Dermis microvascular lymphatic vessel endothelial cell (primary cell): ENCODE data around the gene GPR84. TPM values are rescaled to one million over a fixed set of nuclear protein-coding genes. Genes with fewer than 3 reads are reported as not detected.

ENCODE experiments used
- DNase-seq, 2 donors: peaks; one replicate each; pipeline versions ENCODE4 v3.0.0 to v3.0.0-alpha.2; 2010; ENCODE audit warnings: low read depth in 2 of 2
- total RNA-seq: library from RNA; depleted of rRNA; stranded (reverse); fragments of >200 nt; gene quantifications from 2 replicates; pipeline ENCODE4 v1.2.1, GENCODE V29; 2014

The GPR84 gene
- total RNA-seq, 1 donor from 2014 or later, result not detected

- DNase-seq, result peak; percentile 38 to 70
Measured at GRCh38 chr12:54374562-54375258, 10.4 kb upstream of the GPR84 start.

DNA sequence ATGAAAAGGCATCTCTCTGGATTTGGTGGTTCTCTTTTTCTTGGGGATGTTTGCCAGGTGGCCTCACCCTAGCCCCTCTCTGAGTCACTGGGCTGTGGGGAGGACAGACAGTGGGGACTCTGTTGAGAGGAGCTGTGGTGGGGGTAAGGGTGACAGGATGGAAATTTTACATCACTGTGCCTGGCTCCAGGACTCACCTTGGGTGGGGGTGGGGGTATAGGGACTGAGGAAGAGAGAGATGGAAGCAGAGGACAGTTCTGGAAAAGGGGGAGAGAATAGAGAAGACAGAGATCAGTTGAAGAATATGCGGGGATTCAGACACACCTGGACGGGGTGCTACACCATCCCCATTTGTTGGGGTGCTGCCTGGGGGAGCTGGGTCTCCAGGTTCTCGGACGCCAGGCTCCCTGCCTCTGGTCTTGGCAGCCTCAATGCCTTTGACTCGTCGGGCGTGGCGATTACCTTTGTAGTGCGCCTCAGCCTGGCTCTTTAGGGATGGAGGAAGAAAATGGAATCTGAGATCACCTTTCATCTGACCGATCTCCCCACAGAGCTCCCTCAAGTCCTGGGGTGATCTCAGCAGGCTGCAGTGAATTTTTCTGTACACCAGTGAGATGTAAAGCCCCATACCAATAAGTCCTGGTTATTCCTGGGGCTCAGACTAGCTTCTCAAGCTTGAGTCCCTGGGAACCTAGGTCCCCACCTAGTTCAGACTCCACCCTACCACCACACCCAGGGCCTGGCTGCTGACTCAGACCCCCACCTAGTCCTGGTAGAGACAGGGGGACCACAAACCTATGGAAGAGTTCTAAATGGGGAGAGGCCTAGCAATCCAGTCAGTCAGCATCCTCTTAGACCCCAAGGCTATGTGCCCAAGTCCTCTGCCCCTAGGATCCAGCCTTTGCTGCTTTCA lies 9.6 kb upstream of the GPR84 start:
- no peak for DNase-seq

GRCh38 chr12:54372113-54372806 lies 8.0 kb upstream of the GPR84 start:
- no peak for DNase-seq

DNA sequence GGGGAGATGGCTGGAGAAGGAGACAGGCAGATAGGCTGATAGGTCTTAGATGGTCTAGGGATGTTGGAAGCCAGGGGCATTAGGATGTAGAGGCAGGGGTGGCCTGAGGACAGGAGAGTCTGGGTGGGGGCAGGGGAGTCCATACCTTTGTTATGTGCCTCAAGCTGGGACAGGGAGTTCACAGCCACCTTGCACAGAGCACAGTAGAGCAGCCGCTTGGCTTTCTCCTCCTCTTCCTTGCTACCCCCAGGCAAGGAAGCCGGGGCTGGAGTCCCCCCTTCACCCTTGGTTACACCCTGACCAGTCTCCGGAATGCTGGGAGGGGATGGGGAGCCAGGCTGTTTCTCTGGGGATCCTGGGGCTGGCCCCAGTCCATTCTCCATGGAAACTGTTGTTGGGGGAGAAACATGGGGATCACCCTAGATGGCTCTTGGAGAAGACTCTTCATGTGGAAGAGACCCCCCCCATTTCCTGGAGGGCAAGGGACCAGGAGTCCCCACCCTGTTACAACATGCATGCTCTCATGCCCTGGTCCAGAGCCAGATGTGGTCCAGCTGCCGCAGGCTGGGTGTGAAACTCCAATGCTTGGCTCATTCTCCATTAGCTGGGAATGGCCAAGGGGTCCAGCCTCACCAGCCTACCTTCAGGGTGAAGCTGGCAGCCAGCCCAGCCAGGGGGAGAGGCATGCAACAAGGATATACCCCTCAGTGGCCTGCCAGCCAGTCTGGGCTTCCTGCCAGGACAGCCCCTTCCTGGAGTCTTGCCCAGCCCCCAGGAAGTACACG lies 7.2 kb upstream of the GPR84 start:
- DNase-seq, result no peak

DNA sequence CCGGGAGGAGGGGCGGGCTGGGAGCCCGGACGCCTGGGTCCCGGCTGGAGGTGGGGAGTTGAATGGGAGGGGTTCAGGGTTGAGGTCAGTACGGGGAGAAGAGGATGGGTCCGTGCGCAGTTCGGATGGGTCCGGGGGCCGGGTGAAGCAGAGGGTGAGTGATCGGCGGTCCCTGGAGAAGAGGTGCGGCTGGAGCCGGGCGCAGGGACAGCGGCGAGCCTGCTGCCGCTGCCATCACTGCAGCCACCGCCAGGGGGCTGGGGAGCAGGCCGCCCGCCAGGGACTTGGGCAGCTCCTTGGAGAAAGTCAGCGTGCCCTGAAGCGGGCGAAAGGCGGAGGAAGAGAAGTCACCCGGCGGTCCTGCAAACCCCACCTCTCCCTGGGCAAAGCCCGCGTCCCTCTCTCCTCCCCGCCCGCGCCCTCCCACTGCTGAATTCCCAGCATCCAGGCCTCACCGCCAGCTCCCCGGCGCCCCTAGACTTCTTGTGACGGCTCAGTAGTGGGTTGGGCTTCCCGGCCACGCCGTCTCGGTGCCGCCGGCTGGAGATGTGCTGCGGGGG lies 6.0 kb upstream of the GPR84 start:
- peak in 1 of 2 donors; percentile 73 for DNase-seq

DNA sequence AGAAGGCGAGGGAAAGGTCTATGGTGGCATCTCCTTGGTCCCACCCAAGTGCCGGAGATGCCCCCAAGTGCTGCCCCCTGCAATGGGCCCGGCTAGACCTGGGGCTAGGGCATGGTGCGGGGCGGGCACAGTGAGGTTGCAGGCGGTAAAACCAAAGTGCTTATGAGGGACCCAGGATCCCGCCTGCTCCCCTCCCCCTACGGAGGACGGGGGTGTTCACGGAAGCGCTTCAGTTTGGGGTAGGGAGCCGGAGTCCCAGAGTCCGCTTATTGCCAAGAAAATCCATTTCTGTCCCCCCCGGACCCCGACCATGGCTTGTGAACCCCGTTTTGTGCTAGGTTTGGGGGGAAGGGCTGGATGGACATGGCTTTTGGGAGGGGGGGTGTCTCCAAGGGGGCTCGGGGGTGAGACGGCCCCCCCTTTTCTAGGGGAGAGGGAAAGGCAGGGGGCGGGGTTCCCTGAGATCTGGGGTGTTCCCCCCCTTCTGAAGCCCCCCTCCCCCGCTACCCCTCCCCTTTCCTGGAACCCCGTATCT lies 5.4 kb upstream of the GPR84 start:
- DNase-seq, result no peak

- peak; percentile 65 to 86 for DNase-seq
Measured at GRCh38 chr12:54368709-54369596, 4.7 kb upstream of the GPR84 start.

GRCh38 chr12:54368025-54368708 lies 3.9 kb upstream of the GPR84 start:
- no peak for DNase-seq

GRCh38 chr12:54363618-54364017 lies 668 bp downstream of the GPR84 start:
- no peak for DNase-seq

DNA sequence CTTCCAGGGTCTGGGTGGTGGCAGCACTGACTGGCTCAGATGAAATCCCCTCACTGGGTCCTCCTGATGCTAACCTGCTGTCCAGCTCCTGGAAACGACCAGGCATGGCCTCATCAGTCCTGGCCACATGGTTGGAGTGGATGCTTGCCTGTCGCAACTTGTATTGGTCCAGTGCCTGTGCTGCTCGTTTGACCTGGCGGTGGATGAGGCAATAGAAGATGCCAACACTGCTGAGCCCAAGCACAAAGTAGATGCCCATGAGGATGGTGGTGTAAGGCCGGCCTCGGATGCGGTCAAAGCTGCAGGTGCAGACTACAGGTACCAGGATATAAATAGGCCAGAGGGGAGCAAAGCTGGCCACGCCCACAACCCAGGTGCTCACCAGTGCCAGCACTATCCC lies 1.2 kb downstream of the GPR84 start:
- no peak for DNase-seq

DNA sequence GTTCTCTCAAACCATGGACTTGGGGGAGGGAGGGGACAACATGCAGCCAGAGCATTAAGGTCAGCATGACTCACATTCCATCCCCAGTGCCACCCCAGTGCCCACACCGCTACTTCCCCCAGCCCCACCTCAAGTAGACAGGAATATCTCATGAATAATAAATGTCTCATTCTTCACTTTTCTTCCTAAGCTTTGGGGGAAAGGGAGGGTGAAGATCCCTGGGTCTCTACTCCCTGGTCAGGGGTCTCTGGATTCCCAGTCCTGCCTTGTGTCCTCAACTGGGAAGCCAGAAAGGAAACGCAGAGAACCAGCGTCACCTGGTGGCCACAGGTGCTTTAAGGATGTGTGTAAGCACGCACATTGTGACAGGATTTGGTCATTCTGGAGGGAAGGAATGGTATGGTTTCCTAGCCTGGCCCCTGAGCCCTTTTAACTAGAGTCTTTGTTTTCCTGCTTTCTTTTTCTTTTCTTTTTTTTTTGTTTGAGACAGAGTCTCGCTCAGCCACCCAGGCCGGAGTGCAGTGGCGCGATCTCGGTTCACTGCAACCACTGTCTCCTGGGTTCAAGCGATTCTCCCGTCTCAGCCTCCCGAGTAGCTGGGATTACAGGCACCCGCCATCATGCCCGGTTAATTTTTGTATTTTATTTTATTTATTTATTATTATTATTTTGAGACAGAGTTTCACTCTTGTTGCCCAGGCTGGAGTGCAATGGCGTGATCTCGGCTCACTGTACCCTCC lies 3.4 kb downstream of the GPR84 start:
- peak; percentile 79 to 86 for DNase-seq

DNA sequence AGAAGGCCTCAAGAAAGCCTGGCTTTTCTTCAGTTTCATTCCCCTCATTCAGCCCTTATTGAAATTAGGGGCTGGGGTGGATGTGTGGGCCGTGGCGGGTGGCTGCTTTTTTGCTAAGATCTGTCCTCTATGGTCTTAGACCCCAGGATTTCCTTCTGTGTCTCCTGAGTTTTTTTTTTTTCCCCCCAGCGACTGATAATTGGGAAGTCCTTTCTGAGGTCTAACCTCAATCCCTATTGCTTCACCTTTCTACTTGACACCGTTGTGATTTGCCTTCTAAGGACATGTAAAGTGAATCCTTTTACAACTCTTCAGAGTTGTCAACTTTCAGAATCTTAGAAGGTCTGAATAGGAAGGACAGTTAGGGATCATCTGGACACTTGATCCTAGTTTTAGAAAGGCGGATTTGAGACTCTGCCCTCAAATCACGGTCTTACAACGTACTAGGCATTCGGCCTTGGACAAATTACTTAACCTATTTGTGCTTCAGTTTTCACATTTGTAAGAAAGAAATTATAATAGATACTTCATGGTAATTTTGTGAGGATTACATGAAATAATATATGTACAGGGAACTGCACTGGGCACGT lies 4.4 kb downstream of the GPR84 start:
- DNase-seq, result no peak

- peak; percentile 99 to 100 for DNase-seq
Measured at GRCh38 chr12:54358945-54359761, 5.1 kb downstream of the GPR84 start.

DNA sequence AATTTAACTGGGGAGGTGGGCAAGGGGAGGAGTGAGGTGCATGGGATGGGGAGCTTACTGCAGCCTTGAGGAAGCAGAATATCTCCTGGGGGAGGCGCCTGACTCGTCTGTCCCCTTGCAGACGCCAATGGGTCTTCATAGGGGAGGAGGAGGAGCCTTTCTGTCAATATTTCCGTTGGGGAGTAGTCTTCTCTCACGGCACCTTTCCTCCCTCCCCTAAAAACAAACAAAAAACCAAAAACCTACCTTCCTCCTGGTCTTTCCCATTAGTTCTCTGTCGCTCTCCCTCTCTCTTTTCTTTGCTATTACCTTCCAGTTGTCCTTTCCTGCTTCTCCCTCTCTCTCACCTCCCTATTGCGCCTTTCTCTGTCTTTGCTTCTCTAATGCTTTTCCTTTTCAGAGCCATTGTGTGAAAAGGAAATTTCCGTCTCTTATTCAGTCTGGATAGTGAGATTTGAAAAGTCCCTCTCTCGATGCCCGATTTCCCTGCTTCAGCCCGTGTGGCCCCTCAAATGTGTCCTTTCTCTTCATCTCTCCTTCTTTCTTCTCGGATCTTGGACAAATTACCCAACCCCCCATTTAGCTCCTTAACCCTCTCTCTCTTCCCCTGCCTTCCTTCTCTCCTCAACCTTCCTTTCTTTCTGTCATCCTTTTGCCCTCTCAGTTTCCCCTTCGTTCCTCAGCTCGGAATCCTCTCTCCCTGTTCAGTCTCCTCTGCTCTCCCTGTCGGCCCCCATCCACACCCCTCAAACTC lies 5.9 kb downstream of the GPR84 start:
- DNase-seq, result peak in 1 of 2 donors; percentile 56

- DNase-seq, result no peak
Measured at GRCh38 chr12:54357506-54358190, 6.6 kb downstream of the GPR84 start.

DNA sequence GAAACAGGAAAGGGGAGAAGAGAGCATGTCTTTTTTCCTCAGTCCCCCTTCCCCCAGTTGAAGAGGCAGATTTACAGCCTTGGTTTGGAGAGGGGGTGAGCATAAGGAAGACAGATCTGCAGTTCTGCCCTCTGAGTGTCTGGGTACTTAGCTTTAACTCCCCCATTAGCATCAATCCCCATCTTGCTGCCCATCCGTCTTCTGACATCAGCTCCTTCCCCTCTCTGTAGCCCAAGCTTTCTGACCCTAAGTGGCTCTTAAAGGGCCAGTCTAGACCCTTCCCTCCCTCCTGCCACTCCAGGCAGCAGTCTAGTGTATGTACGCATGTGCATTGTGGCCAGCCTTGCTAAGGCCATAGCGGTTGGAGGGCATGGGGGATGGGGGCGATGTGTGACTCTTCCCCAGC lies 7.3 kb downstream of the GPR84 start:
- no peak for DNase-seq
